ENCODE measurements around the gene MARCHF9. TPM values are rescaled to one million over a fixed set of nuclear protein-coding genes. Genes with fewer than 3 reads are reported as not detected.
"Not testable (repeated sequence)": the region's sequence is repeated elsewhere in the genome, so short reads cannot be mapped to it uniquely, and the experiment has no call there.

Gene MARCHF9
- total RNA-seq, 2 donors from 2014 or later, result 5.2 to 9.9 TPM

GRCh38 chr12:57772429-57773322, 17.8 kb downstream of the MARCHF9 start, which contains the start of gene EEF1AKMT3:
Gene EEF1AKMT3 (plus strand): TSS chr12:57772614. CDS start chr12:57772725, 111 bp downstream.
- peaks cover 38% of the 10 kb centered on the region for H3K4me1 ChIP-seq
- peaks cover 0 to 6% of the 10 kb centered on the region in 2 donors for H3K36me3 ChIP-seq (replicated peaks in 1 of 2; ENCODE audit: insufficient read depth in 1 of 2, low read depth in 2 of 2)
- intact Hi-C loops (cut with DNase I), result no loop called here
- peak within 1 kb of the TSS; percentile 32 to 69 for H3K4me3 ChIP-seq
- no peaks in the 10 kb centered on the region for H3K27me3 ChIP-seq
- 1 to 4% methylated on average over 31 to 67 of the region's 67 CpGs for WGBS, 2 donors
- peak; percentile 68 for ATAC-seq
- TF ChIP-seq POLR2A (IDR thresholded peaks at IDR 0.05) (peak in 1 of 3 donors; percentile 23), CTCF (IDR thresholded peaks at IDR 0.05) (peak in 2 of 7 experiments; percentile 2 to 7)
- peak within 1 kb of the TSS; percentile 78 to 95 (median 90) for H3K27ac ChIP-seq
- no peaks in the 10 kb centered on the region for H3K9me3 ChIP-seq
- peak; percentile 71 to 81 (median 77) for DNase-seq

- H3K4me3 ChIP-seq; ATAC-seq; H3K9me3 ChIP-seq; DNase-seq; H3K36me3 ChIP-seq (replicated peaks in 1 of 2; ENCODE audit: insufficient read depth in 1 of 2, low read depth in 2 of 2); H3K27ac ChIP-seq; H3K27me3 ChIP-seq; intact Hi-C loops (cut with DNase I): not testable (repeated sequence)
- 92 to 96% methylated on average over 11 of the region's 11 CpGs for WGBS, 2 donors
- H3K4me1 ChIP-seq, result peaks cover 46% of the 10 kb centered on the region
These were observed 19.7 kb downstream of the MARCHF9 start for GRCh38 chr12:57774634-57775033.

GRCh38 chr12:57775044-57775443, 20.1 kb downstream of the MARCHF9 start:
- H3K9me3 ChIP-seq, result no peaks in the 10 kb centered on the region
- ATAC-seq (no peak), DNase-seq (no peak)
- no peak overlapping the region for H3K27ac ChIP-seq
- intact Hi-C loops (cut with DNase I), result no loop called here
- H3K27me3 ChIP-seq, result no peaks in the 10 kb centered on the region
- H3K4me3 ChIP-seq, result no peak overlapping the region
- TF ChIP-seq POLR2A (IDR thresholded peaks at IDR 0.05) (no peak), CTCF (IDR thresholded peaks at IDR 0.05) (no peak)
- peaks cover 46% of the 10 kb centered on the region for H3K4me1 ChIP-seq
- H3K36me3 ChIP-seq (replicated peaks in 1 of 2; ENCODE audit: insufficient read depth in 1 of 2, low read depth in 2 of 2), result peaks cover 0 to 3% of the 10 kb centered on the region in 2 donors
- WGBS, 2 donors, result 75 to 86% methylated on average over 3 of the region's 3 CpGs

- intact Hi-C loops (cut with DNase I), result no loop called here
- DNase-seq (no peak), ATAC-seq (no peak)
- Histone ChIP-seq H3K4me3 (no peak overlapping the region), H3K4me1 (peaks cover 41% of the 10 kb centered on the region), H3K9me3 (no peaks in the 10 kb centered on the region), H3K27me3 (no peaks in the 10 kb centered on the region), H3K27ac (no peak overlapping the region), H3K36me3 (replicated peaks in 1 of 2; ENCODE audit: insufficient read depth in 1 of 2, low read depth in 2 of 2) (no peaks in the 10 kb centered on the region)
- WGBS, 2 donors, result 72 to 75% methylated on average over 4 of the region's 4 CpGs
- TF ChIP-seq CTCF (IDR thresholded peaks at IDR 0.05) (peak in 1 of 7 experiments; percentile 8), POLR2A (IDR thresholded peaks at IDR 0.05) (no peak)
These were observed 20.8 kb downstream of the MARCHF9 start for GRCh38 chr12:57775563-57776246.

GRCh38 chr12:57776247-57776587, 21.3 kb downstream of the MARCHF9 start:
- H3K9me3 ChIP-seq, result no peaks in the 10 kb centered on the region
- no peak overlapping the region for H3K27ac ChIP-seq
- H3K4me1 ChIP-seq, result peaks cover 36% of the 10 kb centered on the region
- 80 to 87% methylated on average over 2 of the region's 2 CpGs for WGBS, 2 donors
- no peak for ATAC-seq
- H3K27me3 ChIP-seq, result no peaks in the 10 kb centered on the region
- no peak for DNase-seq
- H3K36me3 ChIP-seq (replicated peaks in 1 of 2; ENCODE audit: insufficient read depth in 1 of 2, low read depth in 2 of 2), result no peaks in the 10 kb centered on the region
- H3K4me3 ChIP-seq, result no peak overlapping the region
- intact Hi-C loops (cut with DNase I), result no loop called here
- TF ChIP-seq CTCF (IDR thresholded peaks at IDR 0.05) (no peak), POLR2A (IDR thresholded peaks at IDR 0.05) (no peak)
